Measurements from ENCODE around the gene ARHGAP22. TPM values are rescaled to one million over a fixed set of nuclear protein-coding genes. Genes with fewer than 3 reads are reported as not detected.

Gene ARHGAP22
- total RNA-seq, 1 donor from 2014 or later: 2.2 TPM

GRCh38 chr10:48414778-48415177 is 190.1 kb downstream of the ARHGAP22 start:
- no peak for DNase-seq

GRCh38 chr10:48414160-48414559 is 190.7 kb downstream of the ARHGAP22 start:
- no peak for DNase-seq

DNA sequence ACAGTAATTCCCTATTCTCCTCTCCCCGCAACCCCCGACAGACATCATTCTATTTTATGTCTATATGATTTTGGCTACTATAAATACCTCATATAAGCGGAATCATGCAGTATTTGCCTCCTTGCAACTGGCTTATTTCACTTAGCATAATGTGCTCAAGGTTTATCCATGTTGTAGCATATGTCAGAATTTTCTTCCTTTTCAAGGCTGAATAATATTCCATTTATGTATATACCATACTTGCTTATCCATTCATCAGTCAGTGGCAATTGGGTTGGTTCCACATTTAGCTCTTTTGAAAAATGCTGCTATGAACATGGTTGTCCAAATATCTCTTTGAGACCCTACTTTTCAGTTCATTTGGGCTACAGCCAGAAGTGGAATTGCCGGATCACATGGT is 191.9 kb downstream of the ARHGAP22 start:
- DNase-seq: no peak

DNA sequence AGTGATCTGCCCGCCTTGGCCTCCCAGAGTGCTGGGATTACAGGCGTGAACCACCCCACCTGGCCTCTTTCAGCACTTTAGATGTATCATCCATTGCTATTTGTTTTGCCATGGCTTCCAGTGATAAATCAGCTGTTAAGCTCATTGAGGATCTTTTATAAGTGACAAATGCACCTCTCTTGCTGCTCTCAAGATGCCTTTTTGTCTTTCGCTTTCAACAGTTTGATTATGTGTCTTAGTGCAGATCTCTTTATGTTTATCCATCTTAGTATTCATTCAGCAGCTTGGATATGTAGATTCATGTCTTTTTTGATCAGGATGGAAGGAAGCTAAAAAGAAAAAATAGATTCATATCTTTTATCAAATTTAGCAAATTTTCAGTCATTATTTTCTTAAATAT is 192.8 kb downstream of the ARHGAP22 start:
- no peak for DNase-seq

DNA sequence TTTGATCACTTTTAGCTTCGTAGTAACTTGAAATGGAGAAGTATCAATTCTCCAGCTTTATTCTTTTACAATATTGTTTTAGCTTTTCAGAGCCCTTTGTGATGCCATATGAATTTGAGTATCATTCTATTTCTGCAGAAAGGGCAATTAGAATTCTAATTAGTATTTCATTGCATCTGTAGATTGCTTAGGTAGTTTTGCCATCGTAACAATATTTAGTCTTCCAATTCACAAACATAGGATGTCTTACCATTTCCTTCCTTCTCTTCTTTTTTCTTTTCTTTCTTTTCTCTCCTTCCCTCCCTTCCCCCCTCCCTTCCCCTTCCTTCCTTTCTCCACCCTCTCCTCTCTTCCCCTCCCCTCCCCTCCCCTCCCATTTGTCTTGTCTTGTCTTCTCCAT is 193.4 kb downstream of the ARHGAP22 start:
- no peak for DNase-seq

GRCh38 chr10:48410503-48410902 is 194.4 kb downstream of the ARHGAP22 start:
- DNase-seq: no peak

GRCh38 chr10:48406658-48407057 is 198.2 kb downstream of the ARHGAP22 start:
- no peak for DNase-seq

DNA sequence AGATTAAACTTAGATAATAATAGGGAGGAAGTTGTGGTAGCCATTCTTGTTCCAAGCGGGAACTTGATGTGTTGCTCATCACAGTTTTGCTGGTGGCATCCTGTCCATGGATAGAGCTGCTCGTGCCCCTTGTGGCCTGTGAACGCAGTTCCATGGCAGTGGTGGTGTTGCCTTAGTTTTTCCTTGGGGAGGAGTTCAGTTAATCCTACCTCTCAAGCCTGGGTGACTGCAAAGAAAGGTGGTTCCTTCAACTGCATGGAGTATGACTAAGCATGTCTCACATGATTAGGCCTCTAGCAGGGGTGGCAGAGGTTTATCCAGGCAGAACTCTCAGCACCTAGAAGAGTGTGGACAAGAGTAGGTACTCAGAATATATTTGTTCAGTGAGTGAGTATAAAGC is 198.7 kb downstream of the ARHGAP22 start:
- DNase-seq: no peak

DNA sequence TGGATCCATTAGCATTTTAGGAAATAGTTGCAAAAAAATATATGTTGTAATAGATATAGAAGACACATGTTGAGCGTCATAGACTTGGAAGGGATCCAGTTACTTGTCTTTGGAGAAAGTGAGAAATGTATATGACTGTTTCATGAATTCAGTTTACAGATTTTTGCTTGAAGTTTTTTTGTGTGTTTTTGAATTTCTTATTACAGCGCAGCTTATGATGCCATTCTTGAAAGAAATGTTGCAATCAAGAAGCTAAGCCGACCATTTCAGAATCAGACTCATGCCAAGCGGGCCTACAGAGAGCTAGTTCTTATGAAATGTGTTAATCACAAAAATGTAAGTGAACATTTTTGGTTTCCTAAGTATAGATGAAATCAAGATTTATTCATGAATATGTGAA is 200.2 kb downstream of the ARHGAP22 start:
- no peak for DNase-seq

DNA sequence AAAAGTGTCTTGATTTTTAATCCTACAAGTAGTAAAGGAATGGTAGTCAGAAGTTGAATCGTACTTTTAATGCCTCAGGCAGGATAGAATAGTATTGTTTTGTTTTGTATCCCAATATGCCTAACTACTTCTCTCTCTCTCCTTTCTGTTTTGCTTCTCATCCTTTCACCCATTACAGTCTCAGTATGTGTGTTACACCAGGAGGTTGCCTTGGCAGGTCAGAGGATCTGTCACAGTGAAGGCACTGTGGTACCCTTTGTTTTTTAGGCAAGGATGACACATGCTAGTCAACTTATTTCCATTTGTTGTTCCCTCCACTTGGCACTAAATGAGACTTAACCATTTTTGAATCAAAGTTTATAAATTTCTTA is 204.0 kb downstream of the ARHGAP22 start:
- DNase-seq: no peak

- no peak for DNase-seq
These were observed 204.6 kb downstream of the ARHGAP22 start for GRCh38 chr10:48400129-48400849.

- DNase-seq: no peak
These were observed 205.3 kb downstream of the ARHGAP22 start for GRCh38 chr10:48399551-48399950.

- DNase-seq: no peak
These were observed 205.8 kb downstream of the ARHGAP22 start for GRCh38 chr10:48399056-48399541.

GRCh38 chr10:48398261-48398660 is 206.6 kb downstream of the ARHGAP22 start:
- DNase-seq: no peak

Small RNA genes lying within 50 kb of the gene (small RNA-seq; reads per million reads assigned to genes)
- gene AC016397.1: not detected

Other genes with a start within 250 kb of the ARHGAP22 start
- 0.94 TPM for gene WDFY4, start 79.8 kb upstream of the ARHGAP22 start, total RNA-seq